GM19023 (cell line): ENCODE results near the gene WDR86.

Experiments
- ATAC-seq: cut with Tn5 transposase; IDR thresholded peaks from one replicate; pipeline ENCODE4 v1.9.1; 2021; ENCODE audit warnings: mild to moderate bottlenecking, moderate library complexity; ENCODE audit not compliant: unreplicated experiment

The WDR86 gene

DNA sequence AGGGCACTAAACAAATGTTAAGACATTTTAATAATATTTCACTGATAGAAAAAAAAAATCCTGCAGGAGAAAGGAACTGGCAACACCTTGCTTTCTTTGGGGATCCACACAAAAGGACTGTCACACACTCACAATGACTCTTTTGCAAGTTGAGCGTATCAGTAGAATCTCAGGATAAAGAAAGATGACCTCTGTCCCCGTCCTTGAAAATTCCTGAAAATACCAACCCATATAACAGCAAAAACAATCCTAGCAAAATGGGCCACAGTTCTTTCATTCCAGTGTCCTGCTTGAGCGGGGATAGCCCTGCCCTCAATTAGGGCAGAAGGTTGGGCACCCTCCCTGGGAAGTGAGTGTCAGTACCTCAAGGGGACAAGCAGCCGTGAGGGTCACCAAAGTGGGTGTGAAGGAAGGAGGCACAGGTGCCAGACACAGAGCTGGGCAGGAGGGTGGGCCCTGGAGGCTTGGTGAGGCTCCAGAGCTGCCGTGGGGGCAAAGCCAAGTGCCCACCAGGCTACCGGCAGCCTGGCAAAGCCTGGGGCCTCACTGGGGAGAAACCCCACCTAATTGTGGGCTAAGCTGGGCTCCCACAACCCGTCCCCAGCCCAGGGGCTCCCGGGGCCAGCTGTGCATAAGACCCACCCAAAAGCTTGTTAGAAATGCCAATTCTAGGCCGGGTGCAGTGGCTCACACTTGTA, 2.8 kb downstream of the WDR86 start:
- ATAC-seq: no peak

DNA sequence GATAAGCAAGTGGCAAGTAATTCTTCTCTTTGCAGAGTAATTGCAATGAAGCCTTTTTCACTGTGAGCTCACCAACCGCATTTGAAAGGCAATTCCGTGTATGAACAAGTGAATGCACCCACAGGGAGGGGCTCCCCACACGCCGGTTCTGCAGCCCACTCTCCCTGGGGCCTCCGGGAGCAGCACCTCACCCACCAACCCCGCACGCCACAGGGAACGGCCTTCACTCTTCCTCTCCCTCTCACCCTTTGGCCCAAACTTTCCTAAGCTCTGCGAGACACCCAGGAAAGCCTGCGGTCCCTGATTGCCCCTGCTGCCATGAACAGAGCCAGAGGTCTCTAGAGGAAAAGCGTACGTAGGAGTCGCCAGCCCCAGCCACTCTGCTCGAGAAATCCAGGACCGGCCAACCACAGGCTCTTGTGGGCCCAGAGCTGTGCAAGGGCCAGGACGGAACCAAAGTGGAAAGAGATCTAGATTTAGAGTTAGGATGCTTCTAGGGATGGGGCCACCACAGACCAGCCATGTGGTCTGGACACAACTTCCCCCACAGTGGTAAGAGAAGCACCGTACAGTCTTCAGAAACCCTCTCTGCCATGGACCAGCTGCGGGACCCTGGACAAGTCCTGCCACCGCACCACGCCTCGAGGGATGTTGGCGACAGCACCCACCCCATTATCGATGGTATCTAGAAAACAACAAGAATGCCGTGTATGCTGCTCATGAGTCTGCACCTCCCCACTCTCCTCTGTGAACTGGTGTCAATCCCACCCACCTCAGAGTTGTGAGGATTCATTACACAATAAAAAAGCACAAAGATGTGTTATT, 3.6 kb downstream of the WDR86 start:
- ATAC-seq: no peak

DNA sequence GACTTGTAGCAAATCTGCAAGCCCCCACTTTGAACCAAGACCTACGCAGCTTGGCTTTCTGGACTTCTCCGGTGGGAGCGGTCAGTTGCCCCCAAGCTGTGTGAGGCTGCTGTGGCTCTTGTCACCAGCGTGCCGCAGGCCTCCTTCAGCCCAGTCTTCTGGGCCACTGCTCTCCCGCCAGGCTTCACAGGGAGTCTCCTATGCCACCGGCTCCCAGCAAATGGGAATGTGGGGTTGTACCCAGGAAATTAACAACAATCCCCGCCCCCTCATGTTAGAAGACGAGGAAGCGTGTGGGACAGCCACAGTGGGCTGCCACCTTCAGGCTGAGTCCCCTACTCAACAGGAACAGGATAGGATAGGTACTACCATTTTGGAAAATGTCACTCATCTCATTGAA, 4.2 kb downstream of the WDR86 start:
- no peak for ATAC-seq

DNA sequence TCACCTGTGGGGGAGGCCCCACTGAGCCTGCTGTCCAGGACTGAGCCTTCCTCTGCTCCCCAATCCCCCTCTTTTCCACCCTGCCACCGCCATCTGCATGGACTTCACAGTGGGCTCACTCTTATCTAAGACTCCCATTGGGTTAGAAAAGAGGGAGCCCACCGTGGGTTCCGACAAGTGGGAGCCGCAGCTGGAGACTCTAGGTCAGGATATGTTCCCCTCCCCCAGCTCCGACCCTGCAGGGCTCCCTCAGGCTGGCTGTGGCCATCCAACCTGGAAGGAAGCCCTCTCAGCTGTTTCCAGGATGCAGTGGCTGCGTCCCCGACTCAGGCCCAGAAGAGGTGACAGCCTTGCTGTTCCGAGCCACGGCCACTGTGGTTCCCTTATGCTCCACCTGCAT, 4.8 kb downstream of the WDR86 start:
- ATAC-seq: no peak

DNA sequence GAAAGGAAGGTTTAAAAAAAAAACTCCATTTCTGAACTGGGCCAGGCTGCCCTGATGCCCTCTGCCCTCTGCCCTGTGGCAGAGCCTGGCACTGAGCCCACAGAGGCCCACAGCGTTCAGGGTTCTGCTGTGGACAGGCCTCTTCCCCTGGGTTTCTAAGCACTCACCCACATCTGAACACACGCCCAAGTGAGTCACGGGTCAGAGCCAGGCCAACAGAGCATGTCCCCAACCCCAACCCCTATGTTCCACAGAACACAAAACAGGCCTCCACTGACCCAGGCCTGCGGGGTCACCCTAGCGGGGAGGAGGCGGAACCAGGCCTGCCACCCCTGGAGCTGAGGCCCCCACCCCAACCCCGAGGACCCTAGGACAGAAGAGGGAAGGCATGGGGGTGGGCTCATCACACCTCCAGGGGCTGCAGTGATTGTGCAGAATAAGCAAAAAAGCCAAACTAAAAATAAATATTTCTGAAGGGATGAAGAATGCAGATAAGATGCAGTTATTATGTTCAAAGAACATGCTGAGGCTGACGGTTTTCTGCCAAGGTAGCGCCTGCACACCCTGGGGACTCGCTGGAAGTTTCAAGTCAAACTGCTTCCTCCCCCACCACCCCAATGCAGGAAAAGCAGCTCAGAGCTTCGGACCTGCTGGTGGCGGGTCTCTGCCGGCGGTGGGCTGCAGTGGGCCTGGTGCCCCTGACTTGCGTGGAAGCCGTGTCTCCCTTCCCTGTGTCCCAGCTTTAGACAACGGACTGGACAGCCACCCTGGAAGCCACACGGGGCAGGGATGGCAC, 5.4 kb downstream of the WDR86 start:
- ATAC-seq: no peak

DNA sequence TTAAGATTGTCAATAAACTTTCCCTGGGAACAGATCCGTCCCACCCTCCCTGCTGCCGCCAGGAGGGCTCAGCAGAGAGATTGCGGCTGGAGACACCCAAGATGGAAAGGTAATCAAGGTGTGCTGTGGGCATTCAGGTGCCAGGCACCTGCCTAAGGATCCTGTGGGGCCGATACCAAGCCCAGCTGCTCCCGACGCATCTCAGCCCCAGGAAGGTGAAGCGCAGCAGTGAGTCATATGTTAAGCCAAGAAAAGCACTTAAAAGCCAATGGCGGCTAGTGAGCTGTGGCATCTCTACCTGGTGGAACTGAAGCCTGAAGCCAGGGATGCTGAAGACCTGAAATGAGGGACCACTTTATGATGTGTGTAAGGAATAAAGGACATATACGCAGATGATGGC, 6.1 kb downstream of the WDR86 start:
- ATAC-seq: no peak

DNA sequence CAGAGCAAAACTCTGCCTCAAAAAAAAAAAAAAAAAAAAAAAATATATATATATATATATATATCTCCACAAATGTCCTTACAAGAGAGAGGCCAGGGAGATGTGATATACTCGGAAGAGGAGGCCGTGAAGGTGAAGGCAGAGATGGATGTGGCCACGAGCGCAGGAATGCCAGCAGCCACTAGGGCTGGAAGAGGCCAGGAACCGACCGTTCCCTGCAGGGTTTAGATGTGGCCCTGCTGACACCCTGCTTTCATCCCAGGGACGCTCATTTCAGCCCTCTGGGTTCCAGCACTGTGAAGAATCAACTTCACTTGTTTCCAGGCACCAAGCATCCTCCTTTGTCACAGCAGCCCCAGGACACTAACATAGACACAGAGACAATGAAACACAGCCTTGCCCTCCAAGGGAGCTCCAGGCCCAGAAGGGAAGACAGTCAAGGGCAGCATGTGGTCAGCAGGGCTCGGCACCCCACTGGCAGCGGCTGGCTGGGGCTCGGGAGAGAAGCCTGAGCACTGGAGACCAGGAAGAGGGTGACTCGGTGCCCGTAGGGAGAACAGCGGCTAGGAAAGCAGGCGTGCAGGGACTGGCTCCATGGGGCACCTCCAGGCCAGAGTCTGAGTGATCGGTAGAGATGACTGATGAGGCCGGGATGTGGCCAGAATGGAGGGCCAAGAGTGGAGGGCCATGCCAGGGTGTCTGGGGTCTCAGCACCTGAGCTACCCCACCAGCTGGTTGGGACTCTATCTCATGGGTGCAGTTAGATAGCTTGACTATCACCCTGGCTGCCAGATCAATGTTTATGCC, 7.6 kb downstream of the WDR86 start:
- ATAC-seq: no peak

DNA sequence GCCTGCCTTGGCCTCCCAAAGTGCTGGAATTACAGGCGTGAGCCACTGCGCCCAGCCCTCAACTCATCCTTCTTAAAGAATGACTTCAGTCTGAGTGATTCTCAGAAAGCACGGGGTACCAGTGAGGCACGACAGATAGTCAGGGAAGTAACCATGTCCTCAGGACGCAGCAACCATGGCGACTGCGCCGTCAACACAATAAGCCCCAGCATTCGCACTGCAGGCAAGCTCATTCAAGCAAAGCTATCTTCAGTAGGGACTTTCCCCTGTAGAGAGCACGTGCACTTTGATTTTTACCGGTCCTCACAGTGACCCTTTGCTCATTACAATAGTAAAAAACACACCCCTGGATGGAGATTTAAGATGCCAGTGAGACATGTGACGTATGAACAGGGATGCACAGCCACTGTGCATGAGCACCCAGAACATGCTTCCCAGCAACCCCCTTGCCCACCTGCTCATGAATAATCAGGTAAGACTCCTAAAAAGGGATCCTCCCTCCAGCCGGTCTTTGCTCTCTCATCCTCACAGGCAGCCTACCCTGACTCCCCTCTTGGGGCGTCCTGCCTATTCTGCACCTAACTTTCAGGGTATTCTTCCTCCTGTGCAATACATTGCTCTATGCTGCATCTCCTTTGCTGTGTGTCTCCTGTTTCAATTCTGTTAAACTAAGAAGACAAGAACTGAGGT, 9.1 kb downstream of the WDR86 start:
- peak; percentile 84 for ATAC-seq

DNA sequence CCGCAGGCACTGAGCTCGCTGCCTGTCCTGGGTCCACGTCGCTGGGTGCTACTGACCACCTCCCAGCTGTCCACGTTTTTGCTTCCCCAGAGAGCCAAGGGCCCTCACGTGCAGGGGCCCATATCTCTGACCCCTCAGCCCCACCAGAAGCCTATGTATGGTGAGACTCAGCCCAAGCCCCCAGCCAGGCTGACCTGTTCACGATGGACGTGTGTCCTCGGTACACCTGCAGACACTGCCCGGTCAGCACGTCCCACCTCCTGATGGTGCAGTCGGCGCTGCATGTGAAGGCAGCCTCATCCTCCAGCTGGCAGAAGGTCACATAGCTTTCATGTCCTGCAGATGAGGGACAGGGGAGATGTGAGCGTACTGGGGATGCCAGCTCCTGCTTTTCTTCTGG, 9.9 kb downstream of the WDR86 start:
- no peak for ATAC-seq

DNA sequence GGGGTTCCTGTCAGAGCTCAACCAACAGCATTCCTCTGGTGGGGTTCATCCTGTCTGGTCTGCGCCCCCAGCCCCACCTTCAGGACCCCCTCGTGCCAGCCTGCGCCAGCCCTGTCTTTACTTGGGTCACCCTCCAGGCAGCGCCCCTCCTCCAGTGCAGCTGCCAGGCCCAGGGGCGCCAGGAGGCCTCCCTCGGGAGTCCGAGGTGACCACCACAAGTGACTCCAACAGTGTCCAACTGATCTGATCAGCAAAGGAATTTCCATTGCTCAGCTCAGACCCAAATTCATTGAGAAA, 10.6 kb downstream of the WDR86 start:
- ATAC-seq: no peak

DNA sequence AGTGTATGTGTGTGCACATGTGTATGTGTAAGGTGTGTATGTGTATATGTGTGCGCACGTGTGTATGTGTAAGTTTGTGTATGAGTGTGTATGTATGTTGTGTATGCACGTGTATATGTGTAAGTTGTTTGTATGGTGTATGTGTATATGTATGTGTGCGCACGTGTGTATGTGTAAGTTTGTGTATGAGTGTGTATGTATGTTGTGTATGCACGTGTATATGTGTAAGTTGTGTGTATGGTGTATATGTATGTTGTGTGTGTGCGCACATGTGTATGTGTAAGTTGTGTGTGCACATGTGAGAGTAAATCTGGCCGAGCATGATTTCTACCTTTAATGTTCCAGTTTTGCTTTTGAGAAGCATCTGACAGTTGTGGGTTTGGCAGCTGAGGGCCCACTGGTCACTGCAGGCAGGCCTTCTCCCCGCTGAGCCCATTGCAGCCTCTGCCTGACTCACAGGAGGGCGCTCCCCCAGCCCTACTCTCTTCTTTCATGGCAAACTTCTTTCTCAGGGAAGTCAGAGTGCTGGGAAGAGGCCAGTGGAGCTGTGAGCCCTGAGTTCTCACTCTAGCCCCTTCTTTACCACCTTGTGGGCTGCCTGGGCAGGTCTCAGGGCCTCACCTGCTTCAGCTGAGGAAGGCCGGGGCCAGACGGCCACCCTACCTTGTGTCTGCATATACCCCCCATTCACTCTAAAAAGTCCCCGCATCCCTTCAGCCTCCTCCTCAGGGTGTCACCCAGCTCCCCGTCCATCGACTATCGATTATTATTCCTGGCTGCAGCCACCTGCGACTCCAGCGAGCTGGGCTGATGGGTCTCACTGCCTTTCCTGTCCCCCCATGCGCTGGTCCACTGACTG, 11.2 kb downstream of the WDR86 start:
- no peak for ATAC-seq

DNA sequence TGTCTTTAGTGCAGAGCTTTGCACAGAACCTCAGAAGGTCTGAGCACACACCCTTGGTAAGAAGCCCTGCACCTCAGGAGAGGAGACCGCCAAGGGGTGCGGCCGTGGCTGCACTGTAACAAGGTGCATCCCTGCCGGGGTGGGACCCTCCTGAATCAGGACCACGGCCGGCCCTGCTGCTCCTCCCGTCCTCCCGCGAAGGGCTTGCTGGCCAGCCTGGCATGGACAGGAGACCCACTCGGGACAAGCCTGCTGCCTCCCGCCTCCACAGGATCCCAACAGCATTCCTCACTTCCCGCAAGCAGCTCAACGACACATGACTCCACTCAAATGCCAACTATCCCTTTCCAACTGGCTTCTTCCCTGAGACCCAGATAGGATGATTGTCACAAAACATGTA, 12.8 kb downstream of the WDR86 start:
- ATAC-seq: no peak

DNA sequence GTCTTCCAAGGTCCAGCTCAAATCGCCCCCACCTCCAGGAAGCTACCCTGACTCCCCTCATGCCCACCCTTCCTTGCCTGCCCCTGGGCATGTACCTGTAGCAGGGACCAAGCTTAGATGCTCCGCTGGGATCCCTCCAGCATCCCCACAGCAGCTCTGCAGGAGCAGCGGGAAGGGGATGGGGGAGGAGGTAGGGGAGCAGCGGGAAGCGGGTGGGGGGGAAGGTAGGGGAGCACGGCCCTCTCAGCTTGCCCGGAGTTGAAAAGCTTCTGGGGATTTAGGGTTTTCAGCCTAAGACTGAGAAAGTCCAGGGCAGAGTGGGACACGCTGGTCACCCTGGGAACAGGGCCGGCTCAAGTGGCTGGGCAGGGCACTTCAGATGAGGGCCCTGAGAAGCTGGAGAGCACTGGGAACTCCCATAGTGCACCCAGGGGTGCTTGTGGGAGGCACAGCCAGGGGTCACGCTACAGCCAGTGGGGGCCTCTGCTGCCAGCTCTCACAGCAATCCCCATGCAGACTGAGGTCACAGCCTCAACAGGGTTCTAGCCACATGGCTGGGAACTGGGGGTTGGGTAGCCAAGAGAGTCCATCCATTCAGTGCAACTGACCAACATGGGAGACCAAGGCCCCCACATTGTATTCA, 13.4 kb downstream of the WDR86 start:
- ATAC-seq: no peak

DNA sequence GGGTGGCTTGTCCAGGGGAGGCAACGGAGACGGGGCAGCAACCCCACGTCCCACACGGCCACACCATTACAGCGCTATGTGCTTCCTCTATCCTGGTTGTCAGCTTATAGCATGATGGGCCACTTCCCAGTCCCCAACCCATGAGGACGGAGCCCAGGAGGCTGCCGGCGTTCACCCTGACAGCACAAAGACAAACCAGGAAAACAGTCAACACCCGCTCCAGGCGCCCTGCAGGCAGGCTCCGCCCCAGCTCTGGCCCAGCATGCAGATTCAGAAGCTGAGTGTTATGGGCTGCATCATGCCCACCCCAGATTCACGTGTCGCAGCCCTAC, 14.8 kb downstream of the WDR86 start:
- no peak for ATAC-seq

DNA sequence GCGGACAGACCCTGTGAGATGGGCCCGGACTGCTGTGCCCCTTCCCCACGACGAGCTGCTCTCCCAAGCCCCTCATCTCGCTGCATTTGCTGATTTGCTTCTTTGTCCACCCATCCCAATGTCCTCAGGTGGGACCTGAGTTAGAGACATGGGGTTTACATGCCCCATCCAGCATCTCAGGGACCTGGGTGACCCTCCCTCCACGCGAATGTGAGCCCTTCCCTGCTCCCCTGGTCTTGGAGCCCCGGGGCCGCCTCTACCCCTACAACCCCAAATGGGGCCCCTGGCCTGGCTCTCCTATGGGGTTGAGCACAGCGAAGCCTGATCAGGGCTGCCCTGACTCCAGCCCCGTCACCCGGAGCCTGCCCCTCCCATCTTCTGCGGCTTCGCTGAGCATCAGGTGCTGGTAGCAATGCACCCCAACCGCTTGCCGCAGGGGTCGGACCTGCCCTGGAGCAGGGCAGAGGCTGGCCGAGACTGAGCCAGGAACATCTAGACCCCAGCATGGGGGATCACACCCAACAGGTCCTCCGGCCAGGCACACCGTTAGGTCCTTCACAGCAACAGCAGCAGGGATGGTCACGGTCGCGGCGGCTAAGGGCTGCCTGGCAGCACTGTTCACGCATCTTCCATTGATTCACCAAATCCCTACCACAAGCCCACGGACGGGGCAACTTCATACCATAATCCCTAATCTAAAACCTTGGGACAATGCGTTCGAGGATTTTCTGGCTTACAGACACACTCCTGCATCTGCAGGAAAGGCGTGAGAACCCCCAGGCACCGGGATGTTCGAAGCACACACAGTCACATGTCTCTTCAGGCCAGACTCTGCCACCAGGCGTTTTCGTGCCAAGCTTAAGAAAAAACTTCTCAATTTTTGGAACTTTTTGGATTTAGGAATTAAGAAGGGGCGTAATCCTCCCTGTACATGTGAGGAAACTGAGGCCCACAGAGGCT, 15.5 kb downstream of the WDR86 start:
- no peak for ATAC-seq

DNA sequence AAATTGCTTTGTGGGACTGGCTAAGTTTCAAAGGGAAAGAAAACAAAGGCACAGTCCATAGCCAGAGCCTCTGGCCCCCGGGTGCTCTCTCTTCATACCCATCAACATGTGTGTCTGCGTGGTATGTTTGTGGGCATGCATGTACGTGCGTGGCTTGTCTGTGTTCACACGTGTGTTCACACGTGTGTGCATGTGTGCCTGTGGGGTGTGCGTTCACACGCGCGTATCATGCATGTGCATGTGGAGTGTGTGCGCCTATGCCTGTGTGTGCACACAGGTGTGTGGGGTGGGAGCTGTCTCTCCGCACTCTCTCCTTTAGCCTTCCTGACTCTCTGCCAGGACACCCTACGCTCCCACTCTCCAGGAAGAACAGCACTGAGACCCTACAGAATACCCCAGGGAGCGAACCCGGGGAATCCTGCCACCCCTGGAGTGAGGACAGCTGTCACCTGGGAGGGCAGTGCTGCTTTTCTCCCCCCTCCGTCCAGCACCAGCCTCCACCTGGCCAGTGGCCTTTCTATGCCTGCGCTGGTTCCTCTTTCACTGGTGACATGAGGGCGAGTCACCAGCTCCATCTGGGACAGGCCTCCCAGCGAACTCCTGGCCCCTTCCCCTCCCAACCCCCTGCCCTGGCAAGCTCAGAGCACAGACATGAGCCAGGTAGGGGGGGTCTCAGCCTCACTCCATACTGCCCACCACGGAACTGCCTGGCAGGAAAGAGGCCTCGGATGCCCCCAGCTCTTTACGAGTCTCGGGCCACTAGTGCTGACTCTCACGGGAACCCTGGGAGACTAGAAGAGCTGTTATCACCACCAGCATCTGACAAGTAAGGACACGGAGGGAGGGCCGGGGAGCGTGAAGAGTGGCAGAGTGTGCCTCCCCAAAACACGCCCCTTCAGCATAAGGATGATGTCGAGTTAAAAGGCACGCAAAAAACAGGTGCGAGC, 16.5 kb downstream of the WDR86 start:
- ATAC-seq: no peak

DNA sequence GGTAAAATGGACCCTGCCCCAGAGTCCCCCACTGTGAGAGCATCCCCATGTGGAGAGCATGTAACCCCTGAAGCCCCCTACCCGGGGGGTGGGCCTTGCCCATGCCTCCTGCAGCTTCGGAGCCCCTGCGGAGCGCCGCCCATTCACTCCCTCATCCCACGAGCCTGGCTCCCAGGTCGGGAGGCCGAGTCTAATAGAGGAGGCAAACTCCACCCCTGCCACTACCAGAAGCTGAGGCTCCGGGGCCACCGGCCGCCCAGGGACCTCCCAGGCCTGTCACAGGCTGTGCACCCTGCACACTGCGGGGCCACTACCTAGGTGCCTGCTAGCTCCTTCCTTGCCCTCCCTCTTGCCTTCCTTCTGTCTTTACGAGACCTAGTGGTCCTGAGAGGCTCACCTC, 17.4 kb downstream of the WDR86 start:
- no peak for ATAC-seq
